Measurements from ENCODE around the gene CBY3. TPM values are rescaled to one million over a fixed set of nuclear protein-coding genes. Genes with fewer than 3 reads are reported as not detected.
A peak's percentile ranks its signal among the peaks of the same experiment; 100 is the strongest.
"Not testable (repeated sequence)": the region's sequence is repeated elsewhere in the genome, so short reads cannot be mapped to it uniquely, and the experiment has no call there.

The CBY3 gene
- total and polyA plus RNA-seq, 3 experiments from 2014 or later = 0.57 to 0.91 TPM; not detected in 1

DNA sequence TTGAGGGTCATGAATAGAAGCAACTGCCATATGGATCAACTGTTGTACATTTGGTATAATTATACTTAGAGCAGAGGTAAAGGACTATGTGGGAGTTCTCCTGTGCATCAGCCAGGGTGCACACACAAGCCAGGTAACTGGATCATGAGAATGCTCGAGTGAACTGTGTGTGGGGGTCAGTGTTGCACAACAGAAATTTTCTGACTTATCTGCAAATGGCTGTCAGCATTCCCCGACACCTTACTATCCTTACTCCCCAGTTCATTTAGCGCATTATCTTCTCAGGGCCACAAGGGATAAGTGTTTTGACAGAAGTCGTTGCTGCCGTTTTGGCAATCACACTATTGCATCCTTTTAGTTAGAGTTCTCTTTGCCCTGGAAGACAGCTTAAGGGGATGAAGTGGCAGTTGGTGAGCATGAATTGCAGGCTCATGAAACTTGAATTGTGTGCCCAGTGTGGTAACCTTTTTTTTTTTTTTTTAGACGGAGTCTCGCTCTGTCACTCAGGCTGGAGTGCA lies 19.6 kb upstream of the CBY3 start:
- Mint-ChIP-seq H3K4me3 (peak overlapping the region; percentile 95 to 99 (median 96)), H3K27ac (peak overlapping the region; percentile 98 to 100 (median 98)), H3K4me1 (peaks cover 45 to 70% (median 62%) of the 10 kb centered on the region in 3 donors), H3K27me3 (no peaks in the 10 kb centered on the region), H3K36me3 (peaks cover 0 to 38% (median 7%) of the 10 kb centered on the region in 3 donors), H3K9me3 (no peaks in the 10 kb centered on the region)
- Histone ChIP-seq H3K9me3 (ENCODE audit: low read length) (no peaks in the 10 kb centered on the region), H3K4me1 (ENCODE audit: insufficient read depth, low read length) (peaks cover 41% of the 10 kb centered on the region), H3K36me3 (ENCODE audit: insufficient read depth, low read length) (no peaks in the 10 kb centered on the region), H3K27ac (ENCODE audit: low read depth, low read length) (peak overlapping the region; percentile 97), H3K4me3 (ENCODE audit: low read length) (peak overlapping the region; percentile 72), H3K27me3 (ENCODE audit: insufficient read depth, low read length, poor library complexity, severe bottlenecking) (no peaks in the 10 kb centered on the region)
- POLR2A ChIA-PET = interaction anchor here (0.7 to 6.7 kb wide), 7 partner anchors 19 to 150 kb away, joined by 3 to 35 read pairs (median 6); partner anchors contain the start of genes HNRNPH1, MAML1 and RUFY1
- DNase-seq = no peak
- CTCF ChIA-PET = interaction anchor here (1.7 kb wide), 1 partner anchor 22 kb away, joined by 4 read pairs; no protein-coding TSS in a partner anchor

DNA sequence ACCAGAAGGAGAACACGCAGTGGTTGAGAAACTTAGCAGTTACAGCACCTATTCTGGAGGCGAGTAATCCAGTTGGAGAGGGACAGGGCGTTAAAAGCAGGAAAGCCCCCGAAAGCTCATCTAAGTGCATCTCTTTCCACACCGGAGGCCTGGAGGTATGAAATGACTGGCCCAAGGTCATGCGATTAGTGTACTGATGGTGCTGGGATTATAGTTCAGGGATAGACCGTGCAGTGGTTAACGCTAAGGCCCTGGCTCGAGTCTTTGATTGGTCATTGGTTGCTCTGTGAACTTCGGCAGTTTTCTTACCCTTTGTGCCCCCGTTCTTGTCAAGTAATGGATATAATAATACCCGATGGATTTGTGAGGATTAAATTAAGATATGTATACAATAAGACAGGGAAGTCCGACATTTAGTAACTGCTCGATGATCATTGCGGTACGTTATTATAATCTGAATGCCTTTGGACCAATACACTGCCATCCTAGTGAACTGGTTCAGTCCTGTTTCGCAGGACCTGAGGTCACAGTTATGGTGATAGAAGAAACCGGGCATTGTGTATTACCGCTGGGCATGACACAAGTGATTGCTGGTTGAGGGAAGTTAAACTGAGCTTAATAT lies 18.9 kb upstream of the CBY3 start:
- H3K27ac Mint-ChIP-seq = peak overlapping the region; percentile 98 to 100 (median 98)
- peaks cover 0 to 34% (median 7%) of the 10 kb centered on the region in 3 donors for H3K36me3 Mint-ChIP-seq
- H3K36me3 ChIP-seq (ENCODE audit: insufficient read depth, low read length) = no peaks in the 10 kb centered on the region
- H3K27me3 Mint-ChIP-seq = no peaks in the 10 kb centered on the region
- H3K4me3 Mint-ChIP-seq = peak overlapping the region; percentile 95 to 99 (median 96)
- H3K27ac ChIP-seq (ENCODE audit: low read depth, low read length) = peak overlapping the region; percentile 97
- POLR2A ChIA-PET = interaction anchor here (0.7 to 6.7 kb wide), 8 partner anchors 18 to 149 kb away, joined by 3 to 35 read pairs (median 4); partner anchors contain the start of genes HNRNPH1, MAML1 and RUFY1
- DNase-seq = peak in 2 of 5 donors; percentile 6 to 14
- H3K9me3 ChIP-seq (ENCODE audit: low read length) = no peaks in the 10 kb centered on the region
- peaks cover 42 to 65% (median 56%) of the 10 kb centered on the region in 3 donors for H3K4me1 Mint-ChIP-seq
- CTCF ChIA-PET = interaction anchor here (1.7 kb wide), 1 partner anchor 21 kb away, joined by 4 read pairs; no protein-coding TSS in a partner anchor
- H3K9me3 Mint-ChIP-seq = no peaks in the 10 kb centered on the region
- H3K27me3 ChIP-seq (ENCODE audit: insufficient read depth, low read length, poor library complexity, severe bottlenecking) = no peaks in the 10 kb centered on the region
- H3K4me3 ChIP-seq (ENCODE audit: low read length) = peak overlapping the region; percentile 72
- H3K4me1 ChIP-seq (ENCODE audit: insufficient read depth, low read length) = peaks cover 41% of the 10 kb centered on the region

DNA sequence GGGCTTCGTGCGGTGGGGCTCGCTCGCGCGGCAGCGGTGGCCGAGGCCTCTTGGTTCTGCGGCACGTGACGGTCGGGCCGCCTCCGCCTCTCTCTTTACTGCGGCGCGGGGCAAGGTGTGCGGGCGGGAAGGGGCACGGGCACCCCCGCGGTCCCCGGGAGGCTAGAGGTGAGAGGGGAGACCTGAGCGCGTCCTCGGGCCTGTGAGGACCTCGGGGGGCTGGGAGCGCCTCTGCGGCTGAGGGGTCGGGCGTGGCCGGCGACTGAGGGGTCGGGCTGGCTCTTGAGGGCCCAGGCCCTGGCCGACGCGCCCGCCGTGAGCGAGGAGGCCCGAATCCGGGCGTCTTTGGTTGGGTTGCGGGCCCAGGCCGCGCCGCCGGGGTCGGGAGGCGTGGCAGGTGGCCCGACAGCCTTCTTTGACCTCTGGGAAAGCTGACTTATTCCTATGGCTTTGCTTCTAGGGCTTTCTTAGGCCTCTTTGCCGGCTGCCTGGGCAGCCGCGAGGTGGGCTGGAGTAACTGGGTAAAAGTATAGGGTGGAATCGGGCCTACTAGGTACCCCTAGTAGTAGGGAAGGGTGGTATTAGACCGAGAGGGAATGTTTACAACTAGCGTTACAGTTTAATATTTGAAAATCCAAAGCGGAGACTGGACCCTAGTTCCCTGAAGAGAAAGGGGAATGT lies 18.2 kb upstream of the CBY3 start, which contains the start of gene CANX:
Gene CANX (plus strand): TSS at position 33 of the 681 bp plus-strand sequence. CDS start 6,715 bp downstream, outside the sequence.
- Histone ChIP-seq H3K9me3 (ENCODE audit: low read length) (no peaks in the 10 kb centered on the region), H3K27ac (ENCODE audit: low read depth, low read length) (peak within 1 kb of the TSS; percentile 97), H3K4me3 (ENCODE audit: low read length) (peak within 1 kb of the TSS; percentile 90), H3K4me1 (ENCODE audit: insufficient read depth, low read length) (peaks cover 41% of the 10 kb centered on the region), H3K27me3 (ENCODE audit: insufficient read depth, low read length, poor library complexity, severe bottlenecking) (no peaks in the 10 kb centered on the region), H3K36me3 (ENCODE audit: insufficient read depth, low read length) (no peaks in the 10 kb centered on the region)
- Mint-ChIP-seq H3K36me3 (peaks cover 0 to 32% (median 6%) of the 10 kb centered on the region in 3 donors), H3K27me3 (no peaks in the 10 kb centered on the region), H3K4me1 (peaks cover 42 to 63% (median 61%) of the 10 kb centered on the region in 3 donors), H3K27ac (peak within 1 kb of the TSS; percentile 98 to 100 (median 99)), H3K9me3 (no peaks in the 10 kb centered on the region), H3K4me3 (peak within 1 kb of the TSS; percentile 95 to 99 (median 96))
- POLR2A ChIA-PET = interaction anchor here (1.2 to 6.7 kb wide), 7 partner anchors 20 to 148 kb away, joined by 3 to 35 read pairs (median 9); partner anchors contain the start of genes HNRNPH1, MAML1 and RUFY1
- DNase-seq = no peak
- CTCF ChIA-PET = interaction anchor here (1.7 kb wide), 1 partner anchor 20 kb away, joined by 4 read pairs; no protein-coding TSS in a partner anchor

DNA sequence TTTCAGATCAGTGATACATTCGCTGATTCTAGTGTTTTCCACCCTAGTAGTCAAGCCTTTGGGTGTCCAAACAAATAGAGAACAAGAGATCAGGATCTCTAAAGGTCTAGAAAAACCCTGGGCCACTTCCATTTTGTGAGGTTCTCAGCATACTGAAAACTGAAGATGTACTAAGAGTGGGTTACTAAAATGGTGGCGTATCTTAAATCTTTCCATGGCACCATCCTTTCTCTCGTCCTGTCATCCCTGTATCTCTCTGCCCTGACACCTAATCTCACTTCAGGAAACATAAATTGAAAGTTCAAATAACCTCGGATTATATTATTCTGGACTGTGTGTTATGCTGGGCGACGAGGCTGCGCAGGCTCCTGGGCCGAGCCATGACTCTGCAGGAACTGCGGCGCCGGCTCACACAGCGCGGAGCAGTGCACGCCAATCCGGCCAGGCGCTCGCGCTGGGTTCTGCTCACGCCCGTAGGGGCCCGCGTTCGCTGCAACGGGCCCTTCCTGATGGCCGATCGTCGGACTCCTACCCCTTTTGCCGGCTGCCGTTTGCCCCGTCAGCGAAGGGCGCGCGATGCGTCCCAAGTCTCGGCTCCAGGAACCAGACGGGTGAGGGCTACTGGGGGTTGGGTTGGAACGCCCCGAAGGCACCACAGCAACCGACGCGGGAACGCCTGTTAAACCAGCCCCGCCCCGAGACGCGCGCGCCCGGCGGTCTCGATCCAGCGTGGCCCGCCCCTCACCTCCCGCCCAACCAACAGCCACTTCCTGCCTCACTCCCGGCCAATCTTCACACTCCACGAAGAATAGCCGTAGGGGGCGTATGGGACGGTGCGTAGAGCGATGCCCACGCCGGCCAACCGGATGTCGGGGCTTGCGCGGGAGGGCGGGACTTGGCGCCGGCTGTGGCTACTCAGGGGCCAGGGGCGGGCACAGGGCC lies 17.4 kb upstream of the CBY3 start:
- H3K4me1 ChIP-seq (ENCODE audit: insufficient read depth, low read length) = peaks cover 37% of the 10 kb centered on the region

DNA sequence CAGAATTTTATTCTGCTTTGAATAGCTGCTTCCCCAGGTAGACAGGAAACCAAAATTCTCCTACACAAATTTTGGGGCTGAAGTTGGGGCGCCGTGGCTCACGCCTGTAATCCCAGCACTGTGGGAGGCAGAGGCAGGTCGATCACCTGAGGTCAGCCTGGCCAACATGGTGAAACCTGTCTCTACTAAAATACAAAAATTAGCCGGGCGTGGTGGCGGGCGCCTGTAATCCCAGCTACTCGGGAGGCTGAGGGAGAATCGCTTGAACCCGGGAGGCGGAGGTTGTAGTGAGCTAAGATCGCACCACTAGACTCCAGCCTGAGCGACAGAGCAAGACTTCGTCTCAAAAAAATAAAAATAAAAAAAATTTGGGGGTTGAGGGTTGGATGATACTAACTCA lies 16.7 kb upstream of the CBY3 start:
- not testable (repeated sequence) for H3K9me3 Mint-ChIP-seq; H3K36me3 ChIP-seq (ENCODE audit: insufficient read depth, low read length); H3K27me3 ChIP-seq (ENCODE audit: insufficient read depth, low read length, poor library complexity, severe bottlenecking); H3K9me3 ChIP-seq (ENCODE audit: low read length); H3K27me3 Mint-ChIP-seq; DNase-seq
- peaks cover 0 to 22% (median 0%) of the 10 kb centered on the region in 3 donors for H3K36me3 Mint-ChIP-seq
- Histone ChIP-seq H3K27ac (ENCODE audit: low read depth, low read length) (peak overlapping the region; percentile 91), H3K4me3 (ENCODE audit: low read length) (peak overlapping the region; percentile 90), H3K4me1 (ENCODE audit: insufficient read depth, low read length) (peaks cover 35% of the 10 kb centered on the region)
- ChIA-PET CTCF (interaction anchor here (0.9 to 2.2 kb wide), 3 partner anchors 18 to 104 kb away, joined by 4 to 15 read pairs (median 4); no protein-coding TSS in a partner anchor), POLR2A (interaction anchor here (0.5 to 6.7 kb wide), 4 partner anchors 13 to 38 kb away, joined by 3 to 35 read pairs (median 10); partner anchors contain the start of gene MAML1)
- peaks cover 33 to 51% (median 49%) of the 10 kb centered on the region in 3 donors for H3K4me1 Mint-ChIP-seq
- peak overlapping the region; percentile 98 to 100 (median 99) for H3K27ac Mint-ChIP-seq
- H3K4me3 Mint-ChIP-seq = peak overlapping the region; percentile 95 to 99 (median 96)

More for the DNA sequence above, 17.4 kb upstream of the CBY3 start:
- POLR2A ChIA-PET = interaction anchor here (1.4 to 6.7 kb wide), 3 partner anchors 20 to 74 kb away, joined by 3 to 35 read pairs (median 16); partner anchors contain the start of gene MAML1
- Histone ChIP-seq H3K27me3 (ENCODE audit: insufficient read depth, low read length, poor library complexity, severe bottlenecking) (no peaks in the 10 kb centered on the region), H3K4me3 (ENCODE audit: low read length) (peak overlapping the region; percentile 90), H3K36me3 (ENCODE audit: insufficient read depth, low read length) (no peaks in the 10 kb centered on the region), H3K27ac (ENCODE audit: low read depth, low read length) (peak overlapping the region; percentile 97), H3K9me3 (ENCODE audit: low read length) (no peaks in the 10 kb centered on the region)
- no peaks in the 10 kb centered on the region for H3K27me3 Mint-ChIP-seq
- DNase-seq = peak; percentile 97 to 99 (median 99)
- CTCF ChIA-PET = interaction anchor here (0.9 to 2.2 kb wide), 2 partner anchors 19 to 104 kb away, joined by 4 to 15 read pairs; no protein-coding TSS in a partner anchor
- H3K27ac Mint-ChIP-seq = peak overlapping the region; percentile 98 to 100 (median 99)
- H3K36me3 Mint-ChIP-seq = peaks cover 0 to 24% (median 0%) of the 10 kb centered on the region in 3 donors
- no peaks in the 10 kb centered on the region for H3K9me3 Mint-ChIP-seq
- peak overlapping the region; percentile 95 to 99 (median 96) for H3K4me3 Mint-ChIP-seq
- H3K4me1 Mint-ChIP-seq = peaks cover 34 to 55% (median 55%) of the 10 kb centered on the region in 3 donors

DNA sequence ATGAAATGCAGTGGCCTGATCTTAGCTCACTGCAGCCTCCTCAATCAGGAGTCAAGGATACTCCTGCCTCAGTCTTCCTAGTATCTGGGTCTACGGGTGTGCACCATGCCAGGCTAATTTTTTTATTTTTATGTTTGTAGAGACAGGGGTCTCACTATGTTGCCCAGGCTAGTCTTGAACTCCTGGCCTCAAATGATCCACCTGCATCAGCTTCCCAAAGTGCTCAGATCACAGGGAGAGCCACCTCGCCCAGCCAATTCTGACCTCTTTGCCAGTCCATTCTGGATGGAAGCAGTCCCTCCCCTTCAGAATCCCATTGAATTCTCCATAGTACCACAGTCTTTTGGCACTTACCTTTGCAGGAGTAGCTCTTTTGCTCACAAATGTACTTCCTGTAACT lies 16.3 kb upstream of the CBY3 start:
- no peaks in the 10 kb centered on the region for H3K9me3 ChIP-seq (ENCODE audit: low read length)
- peaks cover 34% of the 10 kb centered on the region for H3K4me1 ChIP-seq (ENCODE audit: insufficient read depth, low read length)
- Mint-ChIP-seq H3K27ac (peak overlapping the region; percentile 37 to 100 (median 99)), H3K36me3 (peaks cover 0 to 19% (median 0%) of the 10 kb centered on the region in 3 donors), H3K27me3 (no peaks in the 10 kb centered on the region), H3K4me1 (peaks cover 29 to 47% (median 45%) of the 10 kb centered on the region in 3 donors), H3K9me3 (no peaks in the 10 kb centered on the region), H3K4me3 (peak overlapping the region; percentile 26 to 98 (median 95))
- H3K4me3 ChIP-seq (ENCODE audit: low read length) = no peak overlapping the region
- POLR2A ChIA-PET = interaction anchor here (0.5 to 6.7 kb wide), 4 partner anchors 14 to 37 kb away, joined by 3 to 35 read pairs (median 10); partner anchors contain the start of gene MAML1
- no peak for DNase-seq
- H3K36me3 ChIP-seq (ENCODE audit: insufficient read depth, low read length) = no peaks in the 10 kb centered on the region
- H3K27ac ChIP-seq (ENCODE audit: low read depth, low read length) = no peak overlapping the region
- H3K27me3 ChIP-seq (ENCODE audit: insufficient read depth, low read length, poor library complexity, severe bottlenecking) = no peaks in the 10 kb centered on the region
- CTCF ChIA-PET = interaction anchor here (0.9 to 2.2 kb wide), 3 partner anchors 18 to 105 kb away, joined by 4 to 15 read pairs (median 4); no protein-coding TSS in a partner anchor
